Embryonic facial prominence (tissue), 1 donor: ENCODE results near the gene RXRA.

ENCODE experiments used
- DNase-seq: peaks from one replicate; pipeline ENCODE4 v3.0.0-alpha.2; 2016; ENCODE audit errors: extremely low spot score

RXRA gene

DNA sequence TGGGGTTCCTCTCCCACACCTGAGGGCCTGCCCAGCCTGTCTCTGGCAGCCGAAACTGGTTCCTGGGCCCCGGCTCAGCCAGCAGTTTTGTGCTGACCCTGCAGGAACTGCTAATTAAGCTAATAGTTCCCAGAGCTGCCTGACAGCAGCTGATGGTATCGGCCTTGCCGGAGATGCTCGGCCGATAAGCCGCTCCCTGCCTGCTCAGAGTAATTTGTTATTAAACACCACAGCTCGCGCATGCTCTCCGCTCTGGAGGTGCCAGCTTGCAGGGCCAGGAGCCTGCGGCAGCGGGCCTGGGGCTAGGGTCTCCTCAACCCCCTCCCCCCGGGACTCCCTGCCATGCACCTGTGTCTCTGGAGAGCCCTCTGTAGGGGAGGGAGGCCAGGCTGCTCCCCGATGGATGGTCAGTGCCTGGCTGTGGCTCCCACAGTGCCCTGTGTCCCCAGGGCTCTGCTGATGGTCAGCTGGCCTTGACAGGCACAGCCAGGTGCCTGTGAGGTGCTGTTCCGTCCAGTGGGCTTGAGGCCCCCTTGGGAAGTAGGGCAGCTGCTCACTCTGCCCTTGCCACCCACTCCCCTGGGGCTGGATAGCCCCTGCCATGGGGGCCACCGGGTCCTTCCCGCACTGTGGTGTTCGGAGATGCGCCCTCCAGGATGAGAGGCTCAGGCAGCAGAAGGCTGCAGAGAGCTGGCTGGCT, 41.7 kb downstream of the RXRA start:
- no peak for DNase-seq

DNA sequence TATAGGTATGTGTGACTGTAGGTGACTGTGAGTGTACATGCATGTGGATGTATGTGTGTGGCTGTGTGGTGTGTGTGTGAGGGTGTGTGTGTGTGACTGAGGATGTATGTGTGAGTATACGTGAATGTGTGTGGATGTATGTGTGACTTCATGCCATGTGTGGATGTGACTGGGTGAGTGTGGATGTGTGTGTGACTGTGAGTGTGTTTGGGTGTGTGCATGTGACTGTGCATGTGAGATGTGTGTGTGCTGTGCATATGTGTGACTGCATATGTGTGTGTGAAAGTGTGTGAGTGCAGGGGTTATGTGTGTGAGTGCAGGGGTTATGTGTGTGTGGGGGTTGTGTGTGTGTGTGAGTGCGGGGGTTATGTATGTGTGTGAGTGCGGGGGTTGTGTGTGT, 42.3 kb downstream of the RXRA start:
- DNase-seq, result no peak

DNA sequence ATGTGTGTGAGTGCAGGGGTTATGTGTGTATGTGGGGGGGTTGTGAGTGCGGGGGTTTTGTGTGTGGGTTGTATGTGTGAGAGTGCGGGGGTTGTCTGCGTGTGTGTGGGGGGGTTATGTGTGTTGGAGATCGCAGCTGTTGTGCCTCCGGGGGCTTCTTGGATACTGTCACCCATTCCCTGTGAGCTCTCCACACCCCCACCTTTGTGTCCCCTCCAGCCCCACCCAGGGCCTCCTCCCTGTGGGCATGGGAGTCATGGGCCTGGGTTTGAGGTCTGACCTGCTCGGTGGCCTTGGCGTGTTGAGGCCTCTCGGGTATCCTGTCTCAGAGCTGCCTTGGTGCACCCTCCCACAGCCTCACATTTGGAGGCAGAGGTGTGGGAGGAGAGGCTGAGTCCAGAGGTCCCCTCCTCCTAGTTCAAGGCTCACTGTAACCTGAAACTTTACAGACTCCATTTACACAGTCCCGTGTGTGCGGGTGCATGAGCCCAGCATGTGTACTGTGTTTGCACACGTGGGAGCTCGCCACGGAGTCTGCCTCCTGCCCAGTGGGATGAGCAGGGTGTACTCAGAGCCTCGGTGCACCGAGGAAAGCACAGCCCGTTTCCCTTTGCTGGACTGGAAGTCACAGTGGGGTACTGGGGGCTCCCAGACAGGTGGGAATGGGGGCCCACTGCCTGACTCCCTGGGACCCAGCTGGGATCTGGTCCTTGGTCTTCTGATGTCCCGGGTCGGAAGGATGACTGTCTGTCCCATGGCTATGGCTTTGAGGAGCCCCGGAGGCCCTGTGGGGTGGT, 43.4 kb downstream of the RXRA start:
- DNase-seq, result no peak

GRCh38 chr9:134370213-134370492, 43.9 kb downstream of the RXRA start:
- no peak for DNase-seq

- DNase-seq, result no peak
Observed at GRCh38 chr9:134370638-134371037, 44.4 kb downstream of the RXRA start.

DNA sequence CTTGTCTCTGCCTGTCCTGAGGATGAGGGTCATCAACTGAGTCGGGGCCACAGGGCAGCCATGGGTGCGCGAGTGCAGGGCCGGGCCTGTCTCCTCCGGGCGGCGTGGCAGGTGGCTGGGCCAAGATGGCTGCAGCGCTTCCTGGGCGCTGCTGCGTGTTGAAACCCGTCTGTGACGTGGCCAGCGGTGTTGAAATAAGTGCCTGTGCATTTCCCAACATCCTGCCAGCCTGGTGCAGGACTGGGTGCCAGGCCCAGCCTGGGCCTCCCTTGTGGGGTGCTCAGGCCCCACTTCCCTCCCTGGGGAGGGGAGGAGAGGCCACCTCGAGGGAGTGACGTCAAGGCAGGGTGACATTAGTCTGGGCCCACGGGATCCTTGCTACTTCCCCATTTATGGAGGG, 45.5 kb downstream of the RXRA start:
- no peak for DNase-seq

- no peak for DNase-seq
Observed at GRCh38 chr9:134372581-134373267, 46.5 kb downstream of the RXRA start.

DNA sequence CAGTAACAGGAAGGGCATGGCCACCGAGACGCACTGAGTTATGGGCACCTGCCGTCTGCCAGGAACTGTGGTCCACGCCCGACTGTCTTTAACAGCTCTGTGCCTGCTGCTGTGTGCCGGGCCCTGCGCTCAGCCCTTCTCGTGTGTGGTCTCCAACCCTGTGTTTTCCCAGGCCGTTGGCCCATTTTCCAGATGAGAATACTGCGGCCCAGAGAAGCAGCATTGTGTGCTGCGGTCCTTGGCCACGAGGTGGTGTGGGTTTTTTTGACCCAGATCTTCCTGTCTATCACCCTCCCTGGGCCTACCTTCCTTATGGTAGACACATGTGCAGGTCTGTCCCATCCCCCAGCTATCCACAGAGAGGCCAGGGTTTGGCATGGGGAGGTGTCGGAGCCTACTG, 47.0 kb downstream of the RXRA start:
- no peak for DNase-seq

GRCh38 chr9:134373953-134374300, 47.7 kb downstream of the RXRA start:
- no peak for DNase-seq

- no peak for DNase-seq
Observed at GRCh38 chr9:134374301-134375010, 48.2 kb downstream of the RXRA start.

- no peak for DNase-seq
Observed at GRCh38 chr9:134375011-134375390, 48.7 kb downstream of the RXRA start.

GRCh38 chr9:134375430-134376385, 49.5 kb downstream of the RXRA start:
- no peak for DNase-seq

GRCh38 chr9:134376386-134377142, 50.3 kb downstream of the RXRA start:
- DNase-seq, result no peak

DNA sequence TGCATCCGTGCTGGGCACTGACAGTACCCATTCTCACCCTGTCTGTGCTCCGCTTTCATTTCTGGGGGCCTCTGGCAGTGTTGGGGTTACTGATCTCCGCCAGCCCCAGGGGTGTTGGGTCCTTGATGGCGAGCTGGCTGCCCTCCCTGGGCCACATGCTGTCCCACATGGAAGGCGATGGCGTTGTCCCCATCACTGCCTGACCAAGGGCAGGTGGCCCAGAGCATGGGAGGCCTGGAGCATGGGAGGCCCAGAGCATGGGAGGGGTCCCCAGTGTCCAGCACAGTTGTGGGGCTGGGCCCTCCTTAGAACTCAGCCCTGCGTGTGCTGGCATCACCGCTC, 50.9 kb downstream of the RXRA start:
- no peak for DNase-seq

DNA sequence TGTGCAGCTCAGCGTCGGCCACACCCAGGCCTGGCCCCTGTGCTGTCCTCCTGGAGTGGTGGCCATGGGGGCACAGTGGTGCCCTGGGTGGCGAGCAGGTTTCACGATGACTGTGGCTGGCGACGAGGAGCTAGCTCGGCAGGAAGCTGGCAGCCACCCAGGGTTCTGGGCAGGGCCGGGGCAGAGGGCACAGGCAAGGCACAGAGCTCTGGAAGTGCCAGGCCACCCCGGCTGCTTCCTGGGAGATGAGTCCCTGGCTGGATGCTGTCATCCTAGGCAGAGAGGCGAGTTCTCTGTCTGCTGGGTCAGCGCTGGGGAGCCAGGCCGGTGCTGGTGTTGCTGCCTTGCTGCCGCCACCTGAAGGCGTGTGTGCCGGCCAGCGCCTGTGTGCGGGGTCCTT, 51.7 kb downstream of the RXRA start:
- DNase-seq, result no peak

- DNase-seq, result no peak
Observed at GRCh38 chr9:134378901-134379338, 52.7 kb downstream of the RXRA start.

DNA sequence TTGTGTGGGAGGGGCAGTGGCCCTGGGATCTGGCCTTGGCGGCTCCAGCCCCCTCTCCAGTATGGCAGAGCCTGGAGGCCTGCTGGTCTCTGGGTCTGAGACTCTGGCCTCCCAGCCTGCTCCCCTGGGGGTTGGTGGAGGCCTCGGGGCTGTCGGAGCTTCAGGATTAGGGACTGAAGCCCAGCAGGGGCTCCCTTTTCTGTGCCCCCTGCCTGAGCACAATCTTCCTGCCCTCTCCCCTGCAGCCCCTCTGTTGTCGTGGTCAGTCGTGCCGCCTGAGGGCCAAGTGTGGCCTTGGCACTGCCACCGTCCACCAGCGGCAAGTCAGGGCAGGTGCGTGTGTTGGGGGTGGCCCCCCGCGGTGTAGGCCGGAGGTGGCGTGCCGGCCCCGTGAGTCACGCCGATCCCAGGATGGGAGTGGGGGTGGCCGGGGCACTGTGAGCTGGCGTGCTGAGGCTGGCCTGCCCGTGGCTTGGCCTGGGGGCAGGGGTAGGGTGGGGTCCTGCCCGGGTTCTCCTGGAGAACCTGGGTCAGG, 53.6 kb downstream of the RXRA start:
- DNase-seq, result no peak

- no peak for DNase-seq
Observed at GRCh38 chr9:134380542-134381271, 54.5 kb downstream of the RXRA start.

- no peak for DNase-seq
Observed at GRCh38 chr9:134381272-134381661, 55.0 kb downstream of the RXRA start.
